Upper lobe of right lung (tissue), 1 donor: ENCODE data around the gene SPPL2C. TPM values are rescaled to one million over a fixed set of nuclear protein-coding genes. Genes with fewer than 3 reads are reported as not detected.

Experiments used
- ATAC-seq: fragments of 200-7000 bp; cut with Tn5 transposase; one replicate; pipeline ENCODE4 v1.9.1; 2020; ENCODE audit warnings: mild to moderate bottlenecking, moderate library complexity
- DNase-seq: peaks from one replicate; pipeline ENCODE4 v3.0.0-alpha.2; 2020
- H3K27ac ChIP-seq: fragments of 200-600 bp; one replicate; pipeline ENCODE4 v1.8.0; 2022
- H3K27me3 ChIP-seq: fragments of 200-600 bp; one replicate; pipeline ENCODE4 v1.8.0; 2022; ENCODE audit warnings: mild to moderate bottlenecking
- H3K36me3 ChIP-seq: fragments of 200-600 bp; one replicate; pipeline ENCODE4 v1.8.0; 2022
- H3K4me1 ChIP-seq: fragments of 200-600 bp; one replicate; pipeline ENCODE4 v1.8.0; 2022
- H3K4me3 ChIP-seq: fragments of 200-600 bp; one replicate; pipeline ENCODE4 v1.8.0; 2022; ENCODE audit warnings: mild to moderate bottlenecking
- H3K9me3 ChIP-seq: fragments of 200-600 bp; one replicate; pipeline ENCODE4 v1.8.0; 2022
- intact Hi-C: fragments of 100-400 bp; cut with DNase I; formaldehyde crosslinking; loops from one replicate; pipeline ENCODE4 v1.11.0; 2022
- total RNA-seq: library from RNA; stranded (reverse); fragmentation: NEBNext Ultra II Directional; extraction: Animal tissue kit (Norgen Biotek cat#: 25700); gene quantifications from one replicate; pipeline ENCODE4 v1.2.1, GENCODE V29; 2021
- TF ChIP-seq, protein P1 (sequence below): fragments of 200-600 bp; IDR thresholded peaks from one replicate; pipeline ENCODE4 v1.8.0; 2022; ENCODE audit warnings: antibody characterized with exemption
- donor health status: DM: no; HTN: yes; CAD: no; lungs with severe emphysema.

Gene SPPL2C
- total RNA-seq, 1 donor from 2014 or later = not detected

- Histone ChIP-seq H3K36me3 (no peaks in the 10 kb centered on the region), H3K4me1 (no peaks in the 10 kb centered on the region), H3K9me3 (no peaks in the 10 kb centered on the region), H3K27ac (no peak overlapping the region), H3K27me3 (peaks cover 10% of the 10 kb centered on the region), H3K4me3 (no peak overlapping the region)
- DNase-seq (no peak), ATAC-seq (no peak)
- intact Hi-C loops = no loop called here
- TF ChIP-seq, protein P1, sequence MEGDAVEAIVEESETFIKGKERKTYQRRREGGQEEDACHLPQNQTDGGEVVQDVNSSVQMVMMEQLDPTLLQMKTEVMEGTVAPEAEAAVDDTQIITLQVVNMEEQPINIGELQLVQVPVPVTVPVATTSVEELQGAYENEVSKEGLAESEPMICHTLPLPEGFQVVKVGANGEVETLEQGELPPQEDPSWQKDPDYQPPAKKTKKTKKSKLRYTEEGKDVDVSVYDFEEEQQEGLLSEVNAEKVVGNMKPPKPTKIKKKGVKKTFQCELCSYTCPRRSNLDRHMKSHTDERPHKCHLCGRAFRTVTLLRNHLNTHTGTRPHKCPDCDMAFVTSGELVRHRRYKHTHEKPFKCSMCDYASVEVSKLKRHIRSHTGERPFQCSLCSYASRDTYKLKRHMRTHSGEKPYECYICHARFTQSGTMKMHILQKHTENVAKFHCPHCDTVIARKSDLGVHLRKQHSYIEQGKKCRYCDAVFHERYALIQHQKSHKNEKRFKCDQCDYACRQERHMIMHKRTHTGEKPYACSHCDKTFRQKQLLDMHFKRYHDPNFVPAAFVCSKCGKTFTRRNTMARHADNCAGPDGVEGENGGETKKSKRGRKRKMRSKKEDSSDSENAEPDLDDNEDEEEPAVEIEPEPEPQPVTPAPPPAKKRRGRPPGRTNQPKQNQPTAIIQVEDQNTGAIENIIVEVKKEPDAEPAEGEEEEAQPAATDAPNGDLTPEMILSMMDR = no peak
Measured at GRCh38 chr17:45871718-45872117, 27.0 kb downstream of the SPPL2C start.

DNA sequence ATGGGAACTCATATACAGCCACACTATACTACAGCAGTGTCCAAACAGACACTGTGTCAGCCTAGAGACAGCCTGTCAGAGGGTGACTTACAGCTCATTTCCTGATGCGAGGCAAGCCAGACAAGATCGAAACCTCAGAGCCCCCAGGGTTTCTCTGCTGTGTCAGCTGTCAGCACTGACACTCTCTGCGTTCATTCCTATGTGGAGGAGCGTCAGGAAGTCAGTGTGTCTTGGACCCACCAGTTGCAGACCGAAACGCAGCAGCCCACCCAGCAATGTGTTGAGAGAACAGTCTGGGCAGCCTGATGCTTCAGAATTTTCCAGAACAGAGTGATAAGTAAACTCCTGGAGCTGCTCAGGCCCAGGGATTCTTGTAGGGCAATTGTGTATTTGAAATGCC is 29.0 kb downstream of the SPPL2C start:
- Histone ChIP-seq H3K27me3 (peaks cover 10% of the 10 kb centered on the region), H3K4me1 (no peaks in the 10 kb centered on the region), H3K4me3 (no peak overlapping the region), H3K9me3 (no peaks in the 10 kb centered on the region), H3K27ac (no peak overlapping the region), H3K36me3 (no peaks in the 10 kb centered on the region)
- no peak for DNase-seq
- TF ChIP-seq, protein P1 = no peak
- intact Hi-C loops = no loop called here
- ATAC-seq = no peak

DNA sequence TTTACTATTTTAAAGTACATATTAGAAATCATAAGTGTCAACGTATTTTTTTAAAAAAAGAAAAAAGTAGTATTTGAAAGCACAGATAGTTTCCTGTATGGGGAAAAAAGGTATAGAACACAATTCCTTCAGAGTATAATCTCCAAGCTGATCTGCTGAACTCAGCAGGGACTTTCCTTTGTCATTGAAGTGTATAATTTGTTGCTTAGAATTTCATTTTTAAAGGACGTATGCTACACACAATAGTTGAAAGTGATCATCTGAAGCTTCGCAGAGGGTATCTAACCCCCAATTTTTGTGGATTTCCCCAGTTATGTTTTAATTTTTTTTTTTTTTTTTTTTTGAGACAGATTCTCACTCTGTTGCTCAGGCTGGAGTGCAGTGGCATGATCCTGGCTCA is 29.5 kb downstream of the SPPL2C start:
- intact Hi-C loops = no loop called here
- Histone ChIP-seq H3K9me3 (no peaks in the 10 kb centered on the region), H3K27me3 (peaks cover 10% of the 10 kb centered on the region), H3K27ac (no peak overlapping the region), H3K36me3 (no peaks in the 10 kb centered on the region), H3K4me3 (no peak overlapping the region), H3K4me1 (no peaks in the 10 kb centered on the region)
- DNase-seq (no peak), ATAC-seq (no peak)
- TF ChIP-seq, protein P1 = no peak

GRCh38 chr17:45876539-45876938 is 31.9 kb downstream of the SPPL2C start:
- no peaks in the 10 kb centered on the region for H3K9me3 ChIP-seq
- ATAC-seq = no peak
- H3K4me3 ChIP-seq = no peak overlapping the region
- TF ChIP-seq, protein P1 = no peak
- H3K4me1 ChIP-seq = no peaks in the 10 kb centered on the region
- H3K27me3 ChIP-seq = peaks cover 10% of the 10 kb centered on the region
- intact Hi-C loops = no loop called here
- no peaks in the 10 kb centered on the region for H3K36me3 ChIP-seq
- no peak for DNase-seq
- H3K27ac ChIP-seq = no peak overlapping the region

DNA sequence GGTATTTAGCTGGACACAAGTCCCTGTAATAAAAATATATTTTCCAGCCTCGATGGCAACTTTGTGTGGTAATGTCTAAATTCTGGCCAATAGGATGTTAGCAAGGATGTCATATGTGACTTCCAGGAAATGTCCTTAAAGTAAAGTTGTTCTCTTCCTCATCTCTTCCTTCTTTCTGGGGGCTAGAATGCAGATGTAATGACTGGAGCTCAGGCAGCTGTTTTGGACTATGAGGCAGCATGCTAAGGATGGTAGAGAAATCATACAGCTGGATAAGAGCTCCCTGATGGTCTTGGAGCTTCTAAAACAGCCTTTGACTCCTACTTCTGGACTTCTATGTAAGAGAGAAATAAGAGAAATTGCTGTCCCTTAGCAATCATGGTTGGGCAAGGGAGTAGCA is 32.8 kb downstream of the SPPL2C start:
- TF ChIP-seq, protein P1 = no peak
- DNase-seq (no peak), ATAC-seq (no peak)
- no peak overlapping the region for H3K27ac ChIP-seq
- no peaks in the 10 kb centered on the region for H3K36me3 ChIP-seq
- H3K27me3 ChIP-seq = peaks cover 10% of the 10 kb centered on the region
- no peaks in the 10 kb centered on the region for H3K4me1 ChIP-seq
- no peaks in the 10 kb centered on the region for H3K9me3 ChIP-seq
- intact Hi-C loops = no loop called here
- no peak overlapping the region for H3K4me3 ChIP-seq

DNA sequence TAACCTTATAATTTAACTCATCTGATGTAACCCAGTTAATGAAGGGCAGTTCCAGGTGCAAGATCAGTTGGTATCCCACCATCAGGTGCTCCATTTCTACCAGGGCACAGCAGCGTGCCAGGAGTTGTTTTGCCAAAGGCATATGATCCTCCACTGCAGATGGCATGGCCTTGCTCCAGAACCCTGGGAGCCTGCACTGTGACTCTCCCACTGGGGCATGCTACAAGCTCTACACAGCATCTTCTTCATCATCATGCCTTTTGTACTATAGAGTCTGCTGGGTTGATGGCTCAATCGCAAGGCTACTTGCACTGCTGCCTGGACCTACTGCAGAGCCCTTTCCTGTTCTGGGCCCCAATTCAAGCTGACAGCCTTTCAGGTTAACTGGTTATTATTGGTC is 38.4 kb downstream of the SPPL2C start:
- Histone ChIP-seq H3K36me3 (no peaks in the 10 kb centered on the region), H3K27ac (no peak overlapping the region), H3K4me3 (no peak overlapping the region), H3K9me3 (no peaks in the 10 kb centered on the region), H3K27me3 (no peaks in the 10 kb centered on the region), H3K4me1 (no peaks in the 10 kb centered on the region)
- TF ChIP-seq, protein P1 = no peak
- no peak for ATAC-seq
- DNase-seq = no peak
- intact Hi-C loops = no loop called here
